MM.1S (cell line): Measurements from ENCODE around the gene NBEA.

Source experiments
- EZH2 ChIP-seq: fragments of 300-600 bp; sonication (generic); optimal IDR thresholded peaks from 2 replicates; pipeline ENCODE3; 2017; ENCODE audit warnings: low read depth, mild to moderate bottlenecking, antibody characterized with exemption, low read length, mixed read lengths
- EZH2phosphoT487 ChIP-seq: fragments of 300-600 bp; sonication (generic); IDR thresholded peaks from 2 replicates; pipeline ENCODE4 v1.6.1; 2018; ENCODE audit warnings: antibody characterized with exemption, low read length

DNA sequence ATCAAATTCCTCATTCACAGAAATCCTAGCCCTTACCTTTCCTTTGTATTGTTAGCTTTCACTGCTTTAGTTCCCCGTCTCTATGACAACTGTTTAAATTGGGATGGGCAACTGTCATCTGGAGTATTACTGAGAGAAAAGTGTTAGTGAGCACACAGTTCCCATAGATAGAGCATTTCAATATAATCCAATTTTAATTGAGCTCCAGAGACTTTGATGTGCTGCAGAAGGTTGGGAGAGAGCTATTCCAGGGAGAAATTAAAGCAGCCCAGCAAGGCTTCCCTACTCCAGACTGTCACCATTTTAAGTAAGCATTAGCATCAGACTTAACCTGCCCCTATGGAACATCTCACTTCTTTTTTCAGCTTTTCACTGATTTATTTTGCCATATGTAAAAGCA lies 589.5 kb downstream of the NBEA start:
- TF ChIP-seq EZH2 (no peak), EZH2phosphoT487 (no peak)
